ENCODE measurements around the gene SRSF2.

DNA sequence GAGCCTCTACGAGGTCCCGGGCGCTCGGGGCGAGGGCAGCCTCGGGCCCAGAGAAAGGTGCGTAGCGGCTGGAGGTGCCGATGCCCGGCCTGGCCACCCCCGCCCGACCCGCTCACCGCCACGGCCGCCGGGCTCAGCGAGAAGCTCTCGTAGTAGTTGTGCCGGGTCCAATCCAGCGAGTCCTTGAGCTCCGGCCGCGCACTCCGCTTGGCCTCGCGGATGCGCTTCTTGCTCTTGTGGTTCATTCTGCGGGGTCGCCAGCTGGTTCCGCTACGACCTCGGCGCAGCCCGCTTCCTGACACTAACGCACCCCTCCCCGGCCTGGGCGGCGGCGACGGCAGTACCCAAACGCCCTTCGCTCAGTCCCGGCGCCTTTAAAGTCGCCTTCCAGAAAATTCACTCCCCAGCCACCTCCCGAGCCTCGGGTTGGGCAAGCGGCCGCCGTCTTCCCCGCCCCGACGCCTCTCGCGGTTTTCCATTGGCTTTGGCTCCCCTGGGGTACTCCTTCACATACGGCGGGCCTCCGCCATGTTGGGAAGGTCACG, 10.8 kb downstream of the SRSF2 start, which contains the start of gene JMJD6:
- no peak for TF ChIP-seq EP300 (IDR thresholded peaks at IDR 0.05)
- TF ChIP-seq, protein P1, sequence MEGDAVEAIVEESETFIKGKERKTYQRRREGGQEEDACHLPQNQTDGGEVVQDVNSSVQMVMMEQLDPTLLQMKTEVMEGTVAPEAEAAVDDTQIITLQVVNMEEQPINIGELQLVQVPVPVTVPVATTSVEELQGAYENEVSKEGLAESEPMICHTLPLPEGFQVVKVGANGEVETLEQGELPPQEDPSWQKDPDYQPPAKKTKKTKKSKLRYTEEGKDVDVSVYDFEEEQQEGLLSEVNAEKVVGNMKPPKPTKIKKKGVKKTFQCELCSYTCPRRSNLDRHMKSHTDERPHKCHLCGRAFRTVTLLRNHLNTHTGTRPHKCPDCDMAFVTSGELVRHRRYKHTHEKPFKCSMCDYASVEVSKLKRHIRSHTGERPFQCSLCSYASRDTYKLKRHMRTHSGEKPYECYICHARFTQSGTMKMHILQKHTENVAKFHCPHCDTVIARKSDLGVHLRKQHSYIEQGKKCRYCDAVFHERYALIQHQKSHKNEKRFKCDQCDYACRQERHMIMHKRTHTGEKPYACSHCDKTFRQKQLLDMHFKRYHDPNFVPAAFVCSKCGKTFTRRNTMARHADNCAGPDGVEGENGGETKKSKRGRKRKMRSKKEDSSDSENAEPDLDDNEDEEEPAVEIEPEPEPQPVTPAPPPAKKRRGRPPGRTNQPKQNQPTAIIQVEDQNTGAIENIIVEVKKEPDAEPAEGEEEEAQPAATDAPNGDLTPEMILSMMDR (IDR thresholded peaks at IDR 0.05): no peak

Measured in stomach (tissue), 4 donors.